HFFc6 (cell line): ENCODE data around the gene ACSL3. TPM values are rescaled to one million over a fixed set of nuclear protein-coding genes. Genes with fewer than 3 reads are reported as not detected.
"Not testable (repeated sequence)": the region's sequence is repeated elsewhere in the genome, so short reads cannot be mapped to it uniquely, and the experiment has no call there.

ENCODE experiments used
- DNase-seq: peaks from one replicate; pipeline ENCODE4 v3.0.0-alpha.2; 2018
- H3K27ac Mint-ChIP-seq: 2 replicates; pipeline ENCODE4 v1.8.0; 2020; ENCODE audit warnings: mild to moderate bottlenecking, mixed read lengths
- H3K27me3 Mint-ChIP-seq: 2 replicates; pipeline ENCODE4 v1.8.0; 2021; ENCODE audit warnings: mild to moderate bottlenecking, moderate library complexity, mixed read lengths; ENCODE audit not compliant: insufficient read depth
- H3K36me3 Mint-ChIP-seq: 2 replicates; pipeline ENCODE4 v1.8.0; 2021; ENCODE audit warnings: low read depth, mixed read lengths
- H3K4me1 Mint-ChIP-seq: 2 replicates; pipeline ENCODE4 v1.8.0; 2020; ENCODE audit warnings: low read depth, mixed read lengths
- H3K4me3 Mint-ChIP-seq: 2 replicates; pipeline ENCODE4 v1.8.0; 2020; ENCODE audit warnings: mild to moderate bottlenecking, moderate library complexity, mixed read lengths
- H3K9me3 Mint-ChIP-seq: 2 replicates; pipeline ENCODE4 v1.8.0; 2020; ENCODE audit warnings: mild to moderate bottlenecking, mixed read lengths
- total RNA-seq, 6 experiments: library from RNA; stranded (reverse); fragmentation: NEBNext Ultra II Directional; extraction: Animal tissue kit (Norgen Biotek cat#: 25700); gene quantifications; 2 replicates in 1 of 6; 3 replicates in 5 of 6; pipeline ENCODE4 v1.2.3, GENCODE V29; 2021
- TF ChIP-seq, protein P1 (sequence below): fragments of 200-600 bp; sonication (generic); IDR thresholded peaks from 2 replicates; pipeline ENCODE4 v1.5.0; 2021; ENCODE audit warnings: antibody characterized with exemption, mild to moderate bottlenecking

The ACSL3 gene
- total RNA-seq, 6 experiments from 2014 or later, result 64.5 to 119 (median 87.8) TPM

GRCh38 chr2:222862909-222863544 is 2.2 kb downstream of the ACSL3 start:
- DNase-seq, result no peak
- Mint-ChIP-seq H3K9me3 (no peaks in the 10 kb centered on the region), H3K4me3 (no peak overlapping the region), H3K36me3 (no peaks in the 10 kb centered on the region), H3K4me1 (peaks cover 10% of the 10 kb centered on the region), H3K27ac (no peak overlapping the region), H3K27me3 (no peaks in the 10 kb centered on the region)
- TF ChIP-seq, protein P1, sequence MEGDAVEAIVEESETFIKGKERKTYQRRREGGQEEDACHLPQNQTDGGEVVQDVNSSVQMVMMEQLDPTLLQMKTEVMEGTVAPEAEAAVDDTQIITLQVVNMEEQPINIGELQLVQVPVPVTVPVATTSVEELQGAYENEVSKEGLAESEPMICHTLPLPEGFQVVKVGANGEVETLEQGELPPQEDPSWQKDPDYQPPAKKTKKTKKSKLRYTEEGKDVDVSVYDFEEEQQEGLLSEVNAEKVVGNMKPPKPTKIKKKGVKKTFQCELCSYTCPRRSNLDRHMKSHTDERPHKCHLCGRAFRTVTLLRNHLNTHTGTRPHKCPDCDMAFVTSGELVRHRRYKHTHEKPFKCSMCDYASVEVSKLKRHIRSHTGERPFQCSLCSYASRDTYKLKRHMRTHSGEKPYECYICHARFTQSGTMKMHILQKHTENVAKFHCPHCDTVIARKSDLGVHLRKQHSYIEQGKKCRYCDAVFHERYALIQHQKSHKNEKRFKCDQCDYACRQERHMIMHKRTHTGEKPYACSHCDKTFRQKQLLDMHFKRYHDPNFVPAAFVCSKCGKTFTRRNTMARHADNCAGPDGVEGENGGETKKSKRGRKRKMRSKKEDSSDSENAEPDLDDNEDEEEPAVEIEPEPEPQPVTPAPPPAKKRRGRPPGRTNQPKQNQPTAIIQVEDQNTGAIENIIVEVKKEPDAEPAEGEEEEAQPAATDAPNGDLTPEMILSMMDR, result no peak

DNA sequence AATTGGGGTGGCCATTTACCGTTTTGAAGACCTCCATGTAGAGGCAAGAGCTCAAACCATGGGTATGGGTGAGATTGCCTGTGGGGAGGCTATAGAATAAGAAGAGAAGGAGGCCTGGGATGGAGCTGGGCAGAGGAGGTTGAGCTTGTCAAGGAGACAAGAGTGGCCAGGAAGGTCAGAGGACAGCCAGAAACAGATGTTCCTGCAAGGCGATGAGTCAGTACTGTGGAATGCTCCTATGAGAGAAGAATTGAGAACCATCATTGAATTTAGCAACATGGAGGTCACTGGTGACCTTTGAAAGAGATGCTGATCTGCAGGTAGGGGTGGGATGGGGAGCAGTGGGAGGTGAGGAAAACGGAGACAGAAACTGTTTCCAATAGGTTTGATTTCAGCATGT is 3.5 kb downstream of the ACSL3 start:
- TF ChIP-seq, protein P1, result no peak
- Mint-ChIP-seq H3K27me3 (no peaks in the 10 kb centered on the region), H3K27ac (no peak overlapping the region), H3K9me3 (no peaks in the 10 kb centered on the region), H3K36me3 (no peaks in the 10 kb centered on the region), H3K4me3 (no peak overlapping the region), H3K4me1 (peaks cover 10% of the 10 kb centered on the region)
- peak; percentile 56 for DNase-seq

- TF ChIP-seq, protein P1, result no peak
- no peak for DNase-seq
- H3K4me1 Mint-ChIP-seq, result peaks cover 2% of the 10 kb centered on the region
- H3K27ac Mint-ChIP-seq, result no peak overlapping the region
- no peaks in the 10 kb centered on the region for H3K27me3 Mint-ChIP-seq
- H3K9me3 Mint-ChIP-seq, result no peaks in the 10 kb centered on the region
- no peak overlapping the region for H3K4me3 Mint-ChIP-seq
- H3K36me3 Mint-ChIP-seq, result no peaks in the 10 kb centered on the region
Measured at GRCh38 chr2:222865301-222865700, 4.5 kb downstream of the ACSL3 start.

DNA sequence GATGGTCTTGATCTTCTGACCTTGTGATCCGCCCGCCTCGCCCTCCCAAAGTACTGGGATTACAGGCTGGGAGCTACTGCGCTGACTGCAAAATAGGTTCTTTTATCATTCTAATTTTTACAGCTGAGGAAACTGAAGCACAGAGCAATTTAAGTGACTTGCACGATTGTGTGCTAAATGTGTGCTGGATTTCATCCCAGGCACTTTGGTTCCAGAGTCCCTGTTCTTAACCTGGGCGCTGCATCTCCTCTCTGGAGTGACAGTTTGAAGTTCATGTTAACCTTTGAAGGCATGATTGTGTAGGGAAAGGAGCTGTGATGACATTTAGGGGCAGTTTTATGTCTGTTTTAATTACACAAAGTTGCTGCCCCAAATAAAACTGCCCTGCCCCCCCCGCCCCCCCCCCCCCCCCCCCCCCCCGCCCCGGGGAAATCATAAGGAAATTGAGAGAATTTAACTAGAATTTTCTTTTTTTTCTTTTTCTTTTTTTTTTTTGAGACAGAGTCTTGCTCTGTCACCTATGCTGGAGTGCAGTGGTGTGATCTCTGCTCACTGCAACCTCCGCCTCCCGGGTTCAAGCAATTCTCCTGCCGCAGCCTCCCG is 5.6 kb downstream of the ACSL3 start:
- Mint-ChIP-seq H3K4me3 (no peak overlapping the region), H3K27me3 (no peaks in the 10 kb centered on the region), H3K4me1 (no peaks in the 10 kb centered on the region; the same call in 1 of the 2 replicates), H3K27ac (no peak overlapping the region), H3K9me3 (no peaks in the 10 kb centered on the region), H3K36me3 (no peaks in the 10 kb centered on the region)
- TF ChIP-seq, protein P1, result no peak
- no peak for DNase-seq

GRCh38 chr2:222868560-222869251 is 7.9 kb downstream of the ACSL3 start:
- H3K4me3 Mint-ChIP-seq, H3K36me3 Mint-ChIP-seq, DNase-seq, H3K9me3 Mint-ChIP-seq, H3K4me1 Mint-ChIP-seq, H3K27ac Mint-ChIP-seq, H3K27me3 Mint-ChIP-seq: not testable (repeated sequence)

DNA sequence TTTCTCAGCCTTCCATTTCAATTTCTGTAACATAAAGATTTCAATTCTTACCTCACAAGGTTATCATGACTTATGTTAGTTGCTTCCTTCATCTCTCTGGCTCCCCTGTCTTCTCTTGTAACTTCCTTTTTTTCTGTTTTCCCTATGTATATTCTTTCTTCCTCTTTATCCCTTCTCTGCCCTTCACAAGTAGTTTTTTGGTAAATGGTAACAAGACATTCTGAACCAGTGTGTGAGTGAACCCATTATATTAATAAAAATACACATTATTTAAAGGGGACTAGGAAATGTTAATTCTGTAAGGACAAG is 8.4 kb downstream of the ACSL3 start:
- Mint-ChIP-seq H3K27me3 (no peaks in the 10 kb centered on the region), H3K4me3 (no peak overlapping the region), H3K36me3 (no peaks in the 10 kb centered on the region), H3K9me3 (no peaks in the 10 kb centered on the region), H3K27ac (no peak overlapping the region), H3K4me1 (no peaks in the 10 kb centered on the region; the same call in 1 of the 2 replicates)
- TF ChIP-seq, protein P1, result no peak
- no peak for DNase-seq
